DMS 273 (cell line): ENCODE data around the gene EPB42.
"Not testable (repeated sequence)": the region's sequence is repeated elsewhere in the genome, so short reads cannot be mapped to it uniquely, and the experiment has no call there.

Experiments used
- DNase-seq: peaks from one replicate; lab custom pipeline; 2025; ENCODE audit not compliant: unreplicated experiment; lab: John Stamatoyannopoulos, UW

EPB42 gene

DNA sequence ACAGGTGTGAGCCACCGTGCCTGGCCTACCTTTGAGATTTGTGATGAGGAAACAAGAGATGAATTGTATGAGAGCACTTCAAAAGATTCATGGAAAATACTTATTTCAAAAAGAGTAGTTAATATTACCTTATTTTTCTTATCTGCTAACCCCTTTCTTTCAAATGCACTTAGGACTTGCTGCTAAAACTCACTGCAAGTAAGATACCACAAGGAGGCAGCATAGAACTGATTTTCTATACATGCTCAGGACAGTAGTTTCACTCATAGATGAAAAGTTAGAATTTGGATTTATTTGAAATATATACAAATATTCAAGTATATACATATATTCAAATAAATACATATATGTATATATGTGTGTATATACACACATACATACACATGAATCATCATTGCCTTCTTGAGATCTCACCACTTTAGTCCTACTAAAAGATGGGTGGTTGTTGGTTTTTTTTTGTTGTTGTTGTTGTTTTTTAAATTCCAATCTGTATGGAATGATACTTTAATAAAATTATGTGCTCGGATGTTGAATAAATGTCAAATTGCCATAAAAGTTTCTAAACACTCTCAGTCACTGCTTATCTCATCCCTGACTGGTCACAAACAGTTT lies 33.2 kb downstream of the EPB42 start:
- DNase-seq: peak; percentile 53

DNA sequence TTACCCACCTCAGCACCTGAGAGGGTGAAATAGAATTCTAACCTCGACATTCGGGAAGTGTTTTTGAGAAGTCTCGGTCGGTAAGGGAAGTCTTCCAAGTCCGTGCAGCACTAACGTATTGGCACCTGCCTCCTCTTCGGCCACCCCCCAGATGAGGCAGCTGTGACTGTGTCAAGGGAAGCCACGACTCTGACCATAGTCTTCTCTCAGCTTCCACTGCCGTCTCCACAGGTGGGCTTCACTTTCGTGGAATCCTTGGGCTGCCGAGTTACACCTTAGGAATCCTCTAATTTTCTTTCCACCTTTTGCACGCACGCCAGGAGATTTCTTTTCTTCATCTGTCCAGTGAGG lies 34.8 kb downstream of the EPB42 start:
- DNase-seq: no peak

DNA sequence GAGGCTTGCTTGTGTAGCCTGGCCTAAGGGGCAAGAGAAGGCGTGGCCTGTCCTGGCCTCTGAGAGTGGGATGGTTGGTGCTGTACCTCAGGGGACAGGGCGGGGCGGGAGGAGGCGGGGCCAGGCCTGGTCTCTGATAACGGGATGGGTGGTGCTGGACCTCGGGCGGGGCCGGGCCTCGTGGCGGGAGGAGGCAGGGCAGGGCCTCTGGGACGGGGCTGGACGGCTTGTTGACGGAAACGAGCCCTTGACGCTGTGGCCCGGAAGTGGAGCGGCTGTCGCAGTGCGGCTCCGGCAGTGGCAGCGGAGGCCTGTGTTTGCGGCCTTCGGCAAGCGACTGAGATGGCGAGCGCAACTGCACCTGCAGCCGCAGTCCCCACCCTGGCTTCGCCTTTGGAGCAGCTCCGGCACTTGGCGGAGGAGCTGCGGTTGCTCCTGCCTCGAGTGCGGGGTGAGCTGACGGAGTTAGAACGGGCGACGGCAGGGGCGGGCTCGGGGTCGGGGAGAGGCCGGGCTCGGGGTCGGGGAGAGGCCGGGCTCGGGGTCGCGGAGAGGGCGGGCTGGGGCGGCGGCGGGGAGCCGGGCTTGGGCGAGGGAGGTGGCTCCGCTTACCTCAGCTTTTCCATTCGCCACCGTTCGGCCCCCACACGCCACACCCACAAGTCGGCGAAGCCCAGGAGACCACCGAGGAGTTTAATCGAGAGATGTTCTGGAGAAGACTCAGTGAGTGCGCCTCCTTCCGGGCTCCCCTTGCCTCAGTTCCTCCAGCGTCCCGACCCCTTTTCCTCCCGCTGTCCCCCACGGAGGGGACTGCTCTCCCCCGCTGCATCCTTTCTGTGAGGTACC lies 35.4 kb downstream of the EPB42 start, which contains the start of gene CCNDBP1:
CCNDBP1 (plus strand) TSS at position 247 of the 846 bp plus-strand sequence; CDS start at position 343, 96 bp downstream.
- peak; percentile 90 for DNase-seq

DNA sequence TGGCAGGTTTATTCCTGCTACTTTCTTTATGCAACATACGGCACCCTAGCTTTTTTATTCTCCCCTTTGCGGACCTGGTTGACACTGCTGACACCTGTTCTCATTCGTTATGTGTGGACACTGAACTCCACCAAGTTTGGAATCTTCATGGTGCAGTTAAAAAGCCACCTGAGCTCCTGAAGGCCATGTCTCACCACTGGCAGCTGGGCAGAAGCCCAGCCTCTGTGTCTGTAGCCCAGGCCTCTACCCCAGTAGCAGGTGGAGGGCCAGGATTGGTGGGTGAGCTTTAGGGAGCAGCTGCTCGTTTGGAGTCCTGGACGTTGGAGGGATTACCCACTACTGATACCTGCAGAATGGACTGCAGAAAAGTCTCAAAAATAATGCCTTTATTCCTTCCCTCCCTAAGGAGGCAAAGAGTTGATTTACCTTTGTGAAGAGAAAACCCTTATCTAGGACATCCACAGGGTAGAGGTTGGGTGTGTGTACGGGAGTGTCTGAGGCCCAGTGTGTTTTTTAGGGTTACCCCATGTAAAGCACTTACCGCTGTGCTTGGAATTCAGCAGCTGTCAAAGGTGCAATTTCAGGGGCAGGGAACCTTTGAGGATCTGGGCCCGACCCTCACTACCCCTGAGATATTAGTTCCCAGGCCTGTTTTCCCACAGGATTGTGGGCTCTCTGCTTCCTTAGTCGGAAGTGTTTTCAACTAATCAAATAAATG lies 36.3 kb downstream of the EPB42 start:
- no peak for DNase-seq

DNA sequence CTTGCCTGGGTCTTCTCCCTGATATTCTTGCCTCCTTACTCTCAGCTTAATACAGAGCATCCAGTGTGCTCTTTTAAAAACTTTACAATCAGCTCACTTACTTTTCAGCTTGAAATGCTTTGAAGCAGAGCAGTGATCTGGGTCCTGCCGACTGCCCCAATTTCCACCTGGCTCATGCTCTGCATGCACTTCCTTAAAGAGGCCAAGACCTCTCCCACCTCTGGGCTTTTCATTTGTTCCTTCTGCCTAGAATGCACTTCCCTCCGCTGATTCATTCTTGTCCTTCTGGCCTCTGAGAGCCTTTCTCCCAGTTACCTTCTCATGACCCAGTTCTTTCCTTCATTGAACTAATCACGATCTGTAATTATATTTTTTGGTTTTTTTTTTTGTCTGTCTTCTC lies 37.5 kb downstream of the EPB42 start:
- DNase-seq: no peak

DNA sequence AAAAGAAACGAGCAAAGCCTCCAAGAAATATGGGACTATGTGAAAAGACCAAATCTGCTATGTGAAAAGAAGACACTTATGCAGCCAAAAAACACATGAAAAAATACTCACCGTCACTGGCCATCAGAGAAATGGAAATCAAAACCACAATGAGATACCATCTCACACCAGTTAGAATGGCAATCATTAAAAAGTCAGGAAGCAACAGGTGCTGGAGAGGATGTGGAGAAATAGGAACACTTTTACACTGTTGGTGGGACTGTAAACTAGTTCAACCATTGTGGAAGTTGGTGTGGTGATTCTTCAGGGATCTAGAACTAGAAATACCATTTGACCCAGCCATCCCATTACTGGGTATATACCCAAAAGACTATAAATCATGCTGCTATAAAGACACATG lies 43.7 kb downstream of the EPB42 start:
- not testable (repeated sequence) for DNase-seq

DNA sequence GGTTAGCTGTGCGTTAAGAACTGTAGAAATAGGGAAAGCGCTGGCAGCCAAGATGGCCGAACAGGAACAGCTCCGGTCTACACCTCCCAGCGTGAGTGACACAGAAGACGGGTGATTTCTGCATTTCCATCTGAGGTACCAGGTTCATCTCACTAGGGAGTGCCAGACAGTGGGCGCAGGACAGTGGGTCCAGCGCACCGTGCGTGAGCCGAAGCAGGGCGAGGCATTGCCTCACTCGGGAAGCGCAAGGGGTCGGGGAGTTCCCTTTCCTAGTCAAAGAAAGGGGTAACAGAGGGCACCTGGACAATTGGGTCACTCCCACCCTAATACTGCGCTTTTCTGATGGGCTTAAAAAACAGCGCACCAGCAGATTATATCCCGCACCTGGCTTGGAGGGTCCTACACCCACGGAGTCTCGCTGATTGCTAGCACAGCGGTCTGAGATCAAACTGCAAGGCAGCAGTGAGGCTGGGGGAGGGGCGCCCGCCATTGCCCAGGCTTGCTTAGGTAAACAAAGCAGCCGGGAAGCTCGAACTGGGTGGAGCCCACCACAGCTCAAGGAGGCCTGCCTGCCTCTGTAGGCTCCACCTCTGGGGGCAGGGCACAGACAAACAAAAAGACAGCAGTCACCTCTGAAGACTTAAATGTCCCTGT lies 45.0 kb downstream of the EPB42 start:
- not testable (repeated sequence) for DNase-seq

DNA sequence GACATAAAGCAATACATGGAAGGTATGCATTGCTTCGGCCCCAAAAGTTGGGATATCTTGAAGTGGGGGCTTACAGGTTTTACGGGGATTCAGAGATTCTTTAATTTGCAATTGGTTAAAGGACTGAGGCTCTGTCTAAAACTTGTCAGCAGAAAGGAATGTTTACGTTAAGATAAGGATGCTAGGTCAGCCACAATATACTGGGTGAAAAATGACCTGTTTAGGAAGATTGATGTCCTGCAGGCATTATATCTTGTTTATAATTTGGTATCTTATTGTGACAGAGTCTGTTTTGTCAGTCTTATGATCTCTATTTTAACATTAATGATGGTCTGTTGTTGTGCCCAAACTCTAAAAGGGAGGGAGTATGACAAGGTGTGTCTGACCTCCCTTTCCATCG lies 50.9 kb downstream of the EPB42 start:
- no peak for DNase-seq

DNA sequence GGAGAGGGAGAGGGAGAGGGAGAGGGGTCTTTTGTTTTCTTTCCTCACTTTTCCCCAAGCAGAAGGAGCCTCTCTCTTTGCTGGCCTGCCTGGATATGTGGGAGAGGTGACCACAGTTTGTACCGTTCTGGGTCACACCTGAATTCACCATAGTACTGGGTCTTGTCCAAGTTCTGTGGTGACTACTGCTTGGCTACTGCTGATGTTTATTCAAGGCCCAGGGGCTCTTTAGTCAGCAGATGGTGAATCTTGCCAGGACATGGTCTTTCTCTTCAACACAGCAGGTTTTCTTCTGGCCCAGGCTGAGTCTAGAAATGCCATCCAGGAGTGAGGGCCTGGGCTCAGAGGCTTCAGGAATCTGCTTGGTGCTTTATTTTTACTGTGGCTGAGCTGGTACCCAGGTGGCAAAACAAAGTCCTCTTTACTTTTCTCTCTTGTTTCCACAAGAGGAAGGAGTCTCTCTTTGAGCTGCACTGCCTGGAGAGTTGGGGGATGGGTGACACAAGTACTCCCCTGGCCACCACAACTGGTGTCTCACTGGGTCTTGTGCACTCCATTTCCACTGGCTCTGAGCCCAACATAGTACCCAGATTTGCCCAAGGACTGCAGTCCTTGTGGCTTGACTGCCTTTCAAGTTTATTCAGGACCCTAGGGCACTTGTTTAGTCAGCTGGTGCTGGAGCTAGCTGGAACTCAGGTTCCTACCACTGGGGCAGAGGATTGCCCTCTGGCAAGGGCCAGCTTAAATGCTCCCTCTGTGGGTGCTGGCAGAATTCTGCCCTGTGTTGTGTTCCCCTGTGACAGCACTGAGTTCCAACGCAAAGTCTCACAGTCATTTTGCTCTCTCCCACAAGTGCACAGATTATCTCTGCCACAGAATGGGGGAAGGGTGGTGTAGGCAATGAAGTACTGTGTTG lies 52.4 kb downstream of the EPB42 start:
- peak; percentile 46 for DNase-seq

DNA sequence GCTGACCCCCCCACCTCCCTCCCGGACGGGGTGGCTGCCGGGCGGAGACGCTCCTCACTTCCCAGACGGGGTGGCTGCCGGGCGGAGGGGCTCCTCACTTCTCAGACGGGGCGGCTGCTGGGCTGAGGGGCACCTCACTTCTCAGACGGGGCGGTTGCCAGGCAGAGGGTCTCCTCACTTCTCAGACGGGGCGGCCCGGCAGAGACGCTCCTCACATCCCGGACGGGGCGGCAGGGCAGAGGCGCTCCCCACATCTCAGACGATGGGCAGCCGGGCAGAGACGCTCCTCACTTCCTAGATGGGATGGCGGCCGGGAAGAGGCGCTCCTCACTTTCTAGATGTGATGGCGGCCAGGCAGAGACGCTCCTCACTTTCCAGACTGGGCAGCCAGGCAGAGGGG lies 53.6 kb downstream of the EPB42 start:
- DNase-seq: not testable (repeated sequence)

DNA sequence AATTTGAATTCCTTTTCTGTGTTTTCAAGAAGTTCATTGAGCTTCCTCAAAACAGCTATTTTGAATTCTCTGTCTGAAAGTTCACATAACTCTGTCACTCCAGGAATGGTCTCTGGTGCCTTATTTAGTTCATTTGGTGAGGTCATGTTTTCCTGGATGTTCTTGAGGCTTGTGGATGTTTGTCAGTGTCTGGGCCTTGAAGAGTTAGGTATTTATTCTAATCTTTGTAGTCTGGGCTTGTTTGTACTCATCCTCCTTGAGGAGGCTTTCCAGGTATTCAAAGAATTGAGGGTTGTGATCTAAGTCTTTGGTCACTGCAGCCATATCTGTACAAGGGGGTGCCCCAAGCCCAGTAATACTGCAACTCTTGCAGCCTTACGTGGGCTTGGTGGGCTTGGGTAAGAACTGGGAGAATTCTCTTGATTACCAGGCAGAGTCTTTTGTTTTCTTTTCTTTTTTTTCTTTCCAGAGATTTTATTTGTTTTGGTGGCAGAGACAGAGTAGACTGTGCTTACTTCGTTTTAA lies 55.0 kb downstream of the EPB42 start:
- DNase-seq: no peak

DNA sequence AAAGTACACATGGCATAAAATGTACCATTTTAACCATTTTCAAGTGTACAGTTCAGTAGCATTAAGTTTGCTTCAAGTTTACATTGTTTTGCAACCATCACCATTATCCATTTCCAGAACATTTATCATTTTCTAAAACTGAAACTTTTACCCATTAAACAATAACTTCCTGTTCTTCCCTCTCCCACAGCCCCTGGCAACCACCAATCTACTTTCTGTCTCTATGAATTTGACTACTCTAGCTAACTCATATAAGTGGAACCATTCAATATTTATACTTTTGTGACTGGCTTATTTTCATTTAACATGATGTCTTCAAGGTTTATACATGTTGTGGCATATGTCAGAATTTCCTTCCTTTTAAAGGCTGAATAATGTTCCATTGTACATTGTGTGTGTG lies 67.5 kb downstream of the EPB42 start:
- no peak for DNase-seq

DNA sequence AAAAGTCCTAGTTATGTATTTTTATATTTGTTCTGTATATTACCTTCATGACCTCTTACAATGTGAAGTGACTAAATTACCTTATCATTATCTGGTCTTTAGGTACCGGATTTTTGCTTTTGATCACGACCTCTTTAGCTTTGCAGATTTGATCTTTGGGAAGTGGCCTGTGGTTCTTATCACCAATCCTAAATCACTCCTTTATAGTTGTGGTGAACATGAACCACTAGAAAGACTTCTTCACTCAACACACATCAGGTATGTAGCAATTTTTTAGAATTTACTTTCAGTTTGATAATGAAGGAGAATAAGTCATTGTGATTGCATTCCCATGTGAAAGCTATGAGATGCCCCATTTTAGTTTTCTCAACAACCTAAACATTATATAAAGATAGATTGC lies 69.1 kb downstream of the EPB42 start:
- no peak for DNase-seq

DNA sequence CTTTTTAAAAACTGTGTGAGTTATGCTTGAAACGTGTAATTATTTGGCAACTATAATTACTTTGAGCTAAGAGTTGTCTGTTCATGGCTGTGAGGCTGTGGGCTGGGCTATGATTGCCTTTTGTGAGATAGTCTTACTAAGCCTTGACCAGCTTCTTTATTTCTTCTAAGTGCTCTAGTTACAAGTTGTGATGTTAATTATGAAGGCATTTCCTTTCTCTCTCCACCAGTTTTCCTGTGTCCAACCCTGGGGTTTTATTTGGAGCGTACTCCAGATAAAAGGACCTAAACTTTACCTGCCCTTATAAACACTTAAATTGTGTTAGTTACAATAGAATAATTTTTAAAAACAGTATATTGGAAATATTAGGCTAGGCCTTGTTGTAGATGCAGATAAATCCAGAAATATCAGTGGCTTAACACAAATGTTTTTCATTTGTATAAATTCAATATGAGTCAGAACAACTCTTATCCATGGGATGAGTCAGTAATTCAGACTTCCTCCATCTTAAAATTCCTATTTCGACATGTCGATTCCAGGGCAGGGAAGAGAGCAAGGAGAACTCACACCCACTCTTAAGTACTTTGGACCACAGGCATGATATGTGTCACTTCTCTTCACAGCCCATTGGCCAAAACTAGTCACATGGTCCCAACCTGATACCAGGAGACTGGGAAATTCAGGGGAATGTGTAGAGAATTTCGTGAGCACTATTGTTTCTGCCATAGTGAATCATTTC lies 70.5 kb downstream of the EPB42 start:
- no peak for DNase-seq
